ENCODE data around the gene HS3ST3B1. TPM values are rescaled to one million over a fixed set of nuclear protein-coding genes. Genes with fewer than 3 reads are reported as not detected.

HS3ST3B1 gene
- total RNA-seq, 1 experiment from 2014 or later: 20.8 TPM

- DNase-seq (ENCODE audit: low spot score): no peak
Observed at GRCh38 chr17:14354807-14355206, 53.9 kb downstream of the HS3ST3B1 start.

GRCh38 chr17:14355556-14355955, 54.7 kb downstream of the HS3ST3B1 start:
- DNase-seq (ENCODE audit: low spot score): no peak

GRCh38 chr17:14359163-14360020, 58.5 kb downstream of the HS3ST3B1 start:
- DNase-seq (ENCODE audit: low spot score): no peak

- no peak for DNase-seq (ENCODE audit: low spot score)
Observed at GRCh38 chr17:14360856-14361255, 60.0 kb downstream of the HS3ST3B1 start.

GRCh38 chr17:14361470-14361869, 60.6 kb downstream of the HS3ST3B1 start:
- DNase-seq (ENCODE audit: low spot score): no peak

- no peak for DNase-seq (ENCODE audit: low spot score)
Observed at GRCh38 chr17:14361945-14362508, 61.1 kb downstream of the HS3ST3B1 start.

- DNase-seq (ENCODE audit: low spot score): no peak
Observed at GRCh38 chr17:14366199-14366598, 65.3 kb downstream of the HS3ST3B1 start.

- no peak for DNase-seq (ENCODE audit: low spot score)
Observed at GRCh38 chr17:14372461-14372860, 71.6 kb downstream of the HS3ST3B1 start.

- no peak for DNase-seq (ENCODE audit: low spot score)
Observed at GRCh38 chr17:14372905-14373613, 72.2 kb downstream of the HS3ST3B1 start.

GRCh38 chr17:14373614-14374259, 72.9 kb downstream of the HS3ST3B1 start:
- peak; percentile 29 for DNase-seq (ENCODE audit: low spot score)

- no peak for DNase-seq (ENCODE audit: low spot score)
Observed at GRCh38 chr17:14374268-14374667, 73.4 kb downstream of the HS3ST3B1 start.

GRCh38 chr17:14376666-14377065, 75.8 kb downstream of the HS3ST3B1 start:
- DNase-seq (ENCODE audit: low spot score): no peak

- DNase-seq (ENCODE audit: low spot score): no peak
Observed at GRCh38 chr17:14381606-14382005, 80.7 kb downstream of the HS3ST3B1 start.

GRCh38 chr17:14387036-14387435, 86.2 kb downstream of the HS3ST3B1 start:
- no peak for DNase-seq (ENCODE audit: low spot score)

GRCh38 chr17:14389681-14390080, 88.8 kb downstream of the HS3ST3B1 start:
- no peak for DNase-seq (ENCODE audit: low spot score)

GRCh38 chr17:14393723-14394122, 92.8 kb downstream of the HS3ST3B1 start:
- DNase-seq (ENCODE audit: low spot score): no peak

- no peak for DNase-seq (ENCODE audit: low spot score)
Observed at GRCh38 chr17:14395255-14395654, 94.4 kb downstream of the HS3ST3B1 start.

- no peak for DNase-seq (ENCODE audit: low spot score)
Observed at GRCh38 chr17:14396547-14396946, 95.7 kb downstream of the HS3ST3B1 start.

GRCh38 chr17:14398766-14399165, 97.9 kb downstream of the HS3ST3B1 start:
- DNase-seq (ENCODE audit: low spot score): no peak
